Erythroblast (primary cell): ENCODE measurements around the gene TTC33.

Experiments used
- DNase-seq, 2 experiments: peaks; one replicate each; lab custom pipeline; 2025; lab: John Stamatoyannopoulos, UW
- GATA1 ChIP-seq: IDR thresholded peaks from 2 replicates; pipeline ENCODE4 v1.6.1; 2011; ENCODE audit warnings: low read depth, mild to moderate bottlenecking, control low read depth, low read length, moderate library complexity
- POLR2A ChIP-seq: IDR thresholded peaks from 2 replicates; pipeline ENCODE4 v1.6.1; 2011; ENCODE audit warnings: mild to moderate bottlenecking, low read length

Gene TTC33

GRCh38 chr5:40551496-40552491 lies 204.0 kb downstream of the TTC33 start:
- TF ChIP-seq GATA1 (no peak), POLR2A (no peak)

GRCh38 chr5:40550481-40550880 lies 205.3 kb downstream of the TTC33 start:
- TF ChIP-seq POLR2A (no peak), GATA1 (no peak)
- no peak for DNase-seq

More at GRCh38 chr5:40551496-40552491, 204.0 kb downstream of the TTC33 start:
- no peak for DNase-seq

- no peak for DNase-seq
- TF ChIP-seq POLR2A (no peak), GATA1 (no peak)
Measured at GRCh38 chr5:40549616-40550015, 206.1 kb downstream of the TTC33 start.

DNA sequence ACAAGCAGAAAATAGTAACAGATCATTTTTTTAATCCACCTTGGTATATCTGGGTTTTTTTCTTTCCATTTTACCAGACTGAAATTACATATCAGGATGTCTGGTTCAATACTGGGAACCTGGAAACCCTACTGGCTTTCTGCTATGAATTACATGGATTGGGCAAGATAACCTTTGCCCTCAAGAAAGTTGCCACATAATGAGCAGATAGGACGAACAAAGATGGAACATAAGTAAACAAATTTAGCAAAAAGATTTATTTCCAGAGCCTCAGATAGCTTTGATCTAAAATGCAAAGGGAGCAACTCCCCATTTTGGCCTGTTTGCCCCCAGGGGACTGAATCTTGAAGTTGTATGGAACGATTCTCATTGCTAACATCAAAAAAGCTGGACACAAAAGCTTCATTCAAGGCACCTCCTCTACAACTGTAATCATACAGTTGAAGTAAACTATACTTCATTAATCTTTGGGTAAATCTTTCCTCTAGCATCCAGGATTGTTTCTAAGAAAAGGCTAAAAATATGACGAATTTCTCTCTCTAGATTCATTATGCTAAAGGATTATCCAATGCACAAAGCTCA lies 207.7 kb downstream of the TTC33 start:
- TF ChIP-seq POLR2A = no peak
- TF ChIP-seq GATA1 = no peak
- DNase-seq = no peak

- no peak for DNase-seq
- TF ChIP-seq POLR2A (no peak), GATA1 (no peak)
Measured at GRCh38 chr5:40547557-40547956, 208.2 kb downstream of the TTC33 start.

- no peak for DNase-seq
- no peak for TF ChIP-seq GATA1
- TF ChIP-seq POLR2A = no peak
Measured at GRCh38 chr5:40540301-40540700, 215.5 kb downstream of the TTC33 start.

DNA sequence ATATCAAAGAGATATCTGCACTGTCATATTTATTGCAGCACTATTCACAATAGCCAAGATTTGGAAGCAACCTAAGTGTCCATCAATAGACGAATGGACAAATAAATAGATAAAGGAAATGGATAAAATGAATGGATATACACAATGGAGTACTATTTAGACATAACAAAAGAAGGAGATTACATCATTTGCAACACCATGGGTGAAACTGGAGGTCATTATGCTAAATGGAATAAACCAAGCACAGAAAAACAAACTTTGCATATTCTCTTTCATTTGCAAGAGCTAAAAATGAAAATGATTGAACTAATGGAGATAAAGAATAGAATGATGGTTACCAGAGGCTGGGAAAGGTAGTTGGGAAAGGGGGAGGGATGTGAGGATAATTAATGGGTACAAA lies 231.1 kb downstream of the TTC33 start:
- no peak for DNase-seq
- TF ChIP-seq POLR2A (no peak), GATA1 (no peak)

DNA sequence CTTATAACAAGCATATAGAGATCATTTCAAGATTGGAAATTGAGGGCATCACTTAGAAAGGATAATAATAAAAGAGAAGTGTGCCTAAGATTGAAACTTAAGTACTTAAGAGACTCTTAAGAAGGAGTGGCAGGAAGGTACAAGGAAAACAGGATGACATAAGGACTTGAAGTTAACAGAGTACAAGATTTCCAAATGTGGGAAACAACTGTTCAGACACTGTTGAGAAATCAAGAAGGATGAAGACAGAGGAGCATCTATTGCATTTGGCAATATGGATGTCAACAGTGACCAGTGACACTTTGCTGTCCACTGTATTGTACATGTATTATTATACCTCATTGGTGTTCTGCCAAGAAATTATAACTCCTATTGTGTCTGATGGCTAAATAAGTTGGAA lies 233.8 kb downstream of the TTC33 start:
- no peak for TF ChIP-seq POLR2A
- no peak for TF ChIP-seq GATA1
- DNase-seq = no peak

- TF ChIP-seq POLR2A (no peak), GATA1 (no peak)
Measured at GRCh38 chr5:40521108-40521785, 234.5 kb downstream of the TTC33 start.

GRCh38 chr5:40518485-40518917 lies 237.3 kb downstream of the TTC33 start:
- no peak for DNase-seq

More at GRCh38 chr5:40521108-40521785, 234.5 kb downstream of the TTC33 start:
- DNase-seq = no peak

DNA sequence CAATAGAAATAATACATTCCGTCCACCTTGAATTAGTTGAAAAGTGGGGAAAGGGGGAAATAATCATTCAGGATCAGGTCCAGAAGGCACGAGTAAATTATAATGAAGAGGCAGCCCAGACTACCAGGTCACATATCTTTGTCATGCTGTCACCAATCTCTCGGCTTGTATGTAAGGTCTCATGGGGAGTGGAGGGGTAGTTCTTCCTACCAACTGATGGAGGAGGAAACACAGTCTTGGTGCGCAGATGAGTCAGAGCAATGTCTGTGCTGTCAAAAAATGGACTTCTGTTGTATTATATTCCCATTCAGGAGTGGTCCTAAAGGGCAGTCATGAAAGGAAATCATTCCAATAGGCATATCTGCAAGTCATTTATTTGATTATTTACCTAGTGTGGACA lies 240.3 kb downstream of the TTC33 start:
- no peak for DNase-seq
- TF ChIP-seq GATA1 = no peak
- no peak for TF ChIP-seq POLR2A

More at GRCh38 chr5:40518485-40518917, 237.3 kb downstream of the TTC33 start:
- no peak for TF ChIP-seq GATA1
- TF ChIP-seq POLR2A = no peak

DNA sequence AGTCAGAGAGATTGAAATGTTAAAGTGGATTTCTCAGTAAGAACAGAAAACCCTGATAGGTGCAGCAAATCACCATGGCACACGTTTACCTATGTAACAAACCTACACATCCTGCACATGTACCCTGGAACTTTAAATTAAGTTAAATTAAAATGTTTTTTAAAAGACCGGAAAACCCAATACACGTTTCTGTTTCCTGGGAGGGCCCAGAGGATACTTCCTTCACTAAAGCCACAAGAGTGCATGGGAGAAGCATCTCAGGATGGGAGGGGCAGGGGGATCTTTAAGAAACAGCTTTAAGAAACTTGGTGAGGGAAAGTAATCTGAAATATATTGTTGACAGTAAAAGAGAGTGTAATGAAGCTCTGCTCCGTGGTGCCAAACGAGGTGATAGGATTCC lies 240.8 kb downstream of the TTC33 start:
- no peak for DNase-seq
- no peak for TF ChIP-seq POLR2A
- no peak for TF ChIP-seq GATA1

GRCh38 chr5:40511801-40512200 lies 244.0 kb downstream of the TTC33 start:
- DNase-seq = no peak
- TF ChIP-seq POLR2A = no peak
- TF ChIP-seq GATA1 = no peak
